SK-N-SH treated with all-trans-retinoic acid at 6 μM for 48 hours (cell line): Measurements from ENCODE around the gene HADH.

Experiments used
- ATAC-seq: fragments of 200-7000 bp; cut with Tn5 transposase; 3 replicates; pipeline ENCODE4 v1.9.1; 2020; ENCODE audit warnings: mild to moderate bottlenecking, moderate library complexity
- ARNTL ChIP-seq: fragments of 450-650 bp; formaldehyde crosslinking; IDR thresholded peaks from 2 replicates; pipeline ENCODE4 v1.5.0; 2020; ENCODE audit warnings: low read depth, mild to moderate bottlenecking, moderate library complexity, borderline replicate concordance
- BACH2 ChIP-seq: fragments of 250-450 bp; sonication (Bioruptor Pico); IDR thresholded peaks from 2 replicates; pipeline ENCODE4 v1.9.0; 2021; ENCODE audit warnings: mild to moderate bottlenecking, borderline replicate concordance
- CSDC2 ChIP-seq: fragments of 250-450 bp; sonication (Bioruptor Pico); IDR thresholded peaks from 2 replicates; pipeline ENCODE4 v1.5.0; 2020; ENCODE audit warnings: mild to moderate bottlenecking, moderate library complexity
- ESRRG ChIP-seq: fragments of 250-450 bp; sonication (Bioruptor Pico); IDR thresholded peaks from 2 replicates; pipeline ENCODE4 v1.6.1; 2021; ENCODE audit warnings: mild to moderate bottlenecking
- OSR1 ChIP-seq: fragments of 250-450 bp; sonication (Bioruptor Pico); IDR thresholded peaks from 2 replicates; pipeline ENCODE4 v1.8.0; 2022; ENCODE audit warnings: moderate library complexity, mild to moderate bottlenecking, inconsistent platforms
- PPARA ChIP-seq: fragments of 250-450 bp; sonication (Bioruptor Pico); IDR thresholded peaks from 2 replicates; pipeline ENCODE4 v1.5.0; 2020; ENCODE audit warnings: mild to moderate bottlenecking, borderline replicate concordance
- RARB ChIP-seq: fragments of 250-450 bp; sonication (Bioruptor Pico); IDR thresholded peaks from 2 replicates; pipeline ENCODE4 v1.8.0; 2021; ENCODE audit warnings: mild to moderate bottlenecking, moderate library complexity
- SNAI2 ChIP-seq: fragments of 250-450 bp; sonication (Bioruptor Pico); IDR thresholded peaks from 2 replicates; pipeline ENCODE4 v1.5.0; 2020; ENCODE audit warnings: mild to moderate bottlenecking, moderate library complexity
- TCF4 ChIP-seq: fragments of 250-450 bp; sonication (Bioruptor Pico); IDR thresholded peaks from 2 replicates; pipeline ENCODE4 v1.8.0; 2021; ENCODE audit warnings: mild to moderate bottlenecking, moderate library complexity, borderline replicate concordance
- TOX ChIP-seq: fragments of 250-450 bp; sonication (Bioruptor Pico); IDR thresholded peaks from 2 replicates; pipeline ENCODE4 v1.8.0; 2021; ENCODE audit warnings: mild to moderate bottlenecking, moderate library complexity, borderline replicate concordance
- ZC3H10 ChIP-seq: fragments of 250-450 bp; sonication (Bioruptor Pico); IDR thresholded peaks from 2 replicates; pipeline ENCODE4 v1.5.1; 2021; ENCODE audit warnings: mild to moderate bottlenecking, moderate library complexity
- ZFP3 ChIP-seq: fragments of 250-450 bp; sonication (Bioruptor Pico); IDR thresholded peaks from 2 replicates; pipeline ENCODE4 v1.5.0; 2020; ENCODE audit warnings: mild to moderate bottlenecking, moderate library complexity
- ZFP30 ChIP-seq: fragments of 450-650 bp; formaldehyde crosslinking; IDR thresholded peaks from 2 replicates; pipeline ENCODE4 v1.5.0; 2022; ENCODE audit warnings: mild to moderate bottlenecking, moderate library complexity
- ZNF565 ChIP-seq: fragments of 450-650 bp; formaldehyde crosslinking; conservative IDR thresholded peaks from 2 replicates; pipeline ENCODE4 v1.5.0; 2020; ENCODE audit warnings: low read depth, mild to moderate bottlenecking, moderate library complexity
- ZNF8 ChIP-seq: fragments of 450-650 bp; formaldehyde crosslinking; IDR thresholded peaks from 2 replicates; pipeline ENCODE4 v1.5.0; 2020; ENCODE audit warnings: mild to moderate bottlenecking, moderate library complexity
- TF ChIP-seq, protein P1 (sequence below): fragments of 250-450 bp; sonication (Bioruptor Pico); IDR thresholded peaks from 2 replicates; pipeline ENCODE4 v1.5.0; 2020; ENCODE audit warnings: mild to moderate bottlenecking, moderate library complexity
- TF ChIP-seq, protein P2 (sequence below): fragments of 250-450 bp; sonication (Bioruptor Pico); IDR thresholded peaks from 2 replicates; pipeline ENCODE4 v1.8.0; 2021; ENCODE audit warnings: low read depth, mild to moderate bottlenecking, moderate library complexity, borderline replicate concordance
- TF ChIP-seq, protein P3 (sequence below): fragments of 250-450 bp; sonication (Bioruptor Pico); IDR thresholded peaks from 2 replicates; pipeline ENCODE4 v1.8.0; 2020; ENCODE audit warnings: mild to moderate bottlenecking, moderate library complexity, borderline replicate concordance

The HADH gene

DNA sequence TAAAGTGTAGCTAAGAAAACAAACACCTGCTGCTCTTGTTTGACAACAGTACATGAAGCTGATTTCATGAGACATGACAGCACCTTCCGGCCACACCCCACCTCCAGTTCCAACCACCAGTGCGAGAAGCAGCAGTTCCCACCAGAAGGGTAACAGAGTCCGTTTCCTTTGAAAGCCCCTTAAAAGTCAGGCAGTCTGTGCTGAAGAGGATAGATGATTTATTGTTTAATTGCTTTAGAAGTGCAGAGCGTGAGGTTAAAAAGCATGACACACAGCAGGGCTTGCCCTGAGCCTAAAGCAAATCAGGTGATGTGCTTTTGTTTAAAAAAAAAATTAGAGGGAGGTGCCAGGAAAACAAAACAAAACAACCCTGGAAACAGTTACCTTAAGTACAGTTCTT lies 82.6 kb downstream of the HADH start (continued):
- TF ChIP-seq ZC3H10 (no peak), ZNF565 (no peak)

DNA sequence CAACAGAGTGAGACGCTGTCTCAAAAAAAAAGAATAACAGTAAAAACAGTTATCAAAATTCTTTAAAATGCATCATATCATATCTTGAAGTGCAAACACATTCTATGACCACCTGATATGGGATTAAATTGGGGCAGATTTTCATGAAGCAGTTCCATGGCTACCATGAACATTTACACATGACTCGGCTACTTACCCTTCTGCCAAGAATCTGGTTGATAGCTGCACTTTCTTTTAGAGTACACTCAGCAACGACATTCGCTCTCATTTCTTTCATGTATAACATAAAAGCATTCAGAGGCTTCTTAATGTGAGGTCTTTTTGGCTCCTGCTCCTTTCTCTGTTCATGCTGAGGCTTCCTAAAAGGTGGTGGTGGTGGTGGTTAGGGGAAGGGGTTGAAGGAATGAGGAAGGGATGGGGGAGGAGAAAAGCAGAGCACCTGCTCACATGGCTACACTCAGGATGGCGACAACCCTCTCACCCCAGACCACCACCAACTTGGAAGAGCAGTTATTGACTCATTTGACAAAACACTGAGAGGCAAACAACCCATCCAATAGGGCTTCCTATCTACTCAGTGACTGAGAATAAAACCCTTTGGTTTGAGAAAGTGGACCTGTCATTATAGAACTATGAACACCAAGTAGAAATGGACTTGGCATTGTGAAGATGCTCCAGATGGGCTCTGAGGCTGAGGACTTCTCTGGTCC lies 88.5 kb downstream of the HADH start:
- TF ChIP-seq, protein P1, sequence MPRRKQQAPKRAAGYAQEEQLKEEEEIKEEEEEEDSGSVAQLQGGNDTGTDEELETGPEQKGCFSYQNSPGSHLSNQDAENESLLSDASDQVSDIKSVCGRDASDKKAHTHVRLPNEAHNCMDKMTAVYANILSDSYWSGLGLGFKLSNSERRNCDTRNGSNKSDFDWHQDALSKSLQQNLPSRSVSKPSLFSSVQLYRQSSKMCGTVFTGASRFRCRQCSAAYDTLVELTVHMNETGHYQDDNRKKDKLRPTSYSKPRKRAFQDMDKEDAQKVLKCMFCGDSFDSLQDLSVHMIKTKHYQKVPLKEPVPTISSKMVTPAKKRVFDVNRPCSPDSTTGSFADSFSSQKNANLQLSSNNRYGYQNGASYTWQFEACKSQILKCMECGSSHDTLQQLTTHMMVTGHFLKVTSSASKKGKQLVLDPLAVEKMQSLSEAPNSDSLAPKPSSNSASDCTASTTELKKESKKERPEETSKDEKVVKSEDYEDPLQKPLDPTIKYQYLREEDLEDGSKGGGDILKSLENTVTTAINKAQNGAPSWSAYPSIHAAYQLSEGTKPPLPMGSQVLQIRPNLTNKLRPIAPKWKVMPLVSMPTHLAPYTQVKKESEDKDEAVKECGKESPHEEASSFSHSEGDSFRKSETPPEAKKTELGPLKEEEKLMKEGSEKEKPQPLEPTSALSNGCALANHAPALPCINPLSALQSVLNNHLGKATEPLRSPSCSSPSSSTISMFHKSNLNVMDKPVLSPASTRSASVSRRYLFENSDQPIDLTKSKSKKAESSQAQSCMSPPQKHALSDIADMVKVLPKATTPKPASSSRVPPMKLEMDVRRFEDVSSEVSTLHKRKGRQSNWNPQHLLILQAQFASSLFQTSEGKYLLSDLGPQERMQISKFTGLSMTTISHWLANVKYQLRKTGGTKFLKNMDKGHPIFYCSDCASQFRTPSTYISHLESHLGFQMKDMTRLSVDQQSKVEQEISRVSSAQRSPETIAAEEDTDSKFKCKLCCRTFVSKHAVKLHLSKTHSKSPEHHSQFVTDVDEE (CRISPR knock-in tag): no peak
- TF ChIP-seq ARNTL (no peak), ZC3H10 (no peak), PPARA (no peak), CSDC2 (CRISPR knock-in tag) (no peak), ZFP3 (CRISPR knock-in tag) (no peak), ZFP30 (CRISPR knock-in tag) (no peak), ESRRG (no peak)
- TF ChIP-seq, protein P2, sequence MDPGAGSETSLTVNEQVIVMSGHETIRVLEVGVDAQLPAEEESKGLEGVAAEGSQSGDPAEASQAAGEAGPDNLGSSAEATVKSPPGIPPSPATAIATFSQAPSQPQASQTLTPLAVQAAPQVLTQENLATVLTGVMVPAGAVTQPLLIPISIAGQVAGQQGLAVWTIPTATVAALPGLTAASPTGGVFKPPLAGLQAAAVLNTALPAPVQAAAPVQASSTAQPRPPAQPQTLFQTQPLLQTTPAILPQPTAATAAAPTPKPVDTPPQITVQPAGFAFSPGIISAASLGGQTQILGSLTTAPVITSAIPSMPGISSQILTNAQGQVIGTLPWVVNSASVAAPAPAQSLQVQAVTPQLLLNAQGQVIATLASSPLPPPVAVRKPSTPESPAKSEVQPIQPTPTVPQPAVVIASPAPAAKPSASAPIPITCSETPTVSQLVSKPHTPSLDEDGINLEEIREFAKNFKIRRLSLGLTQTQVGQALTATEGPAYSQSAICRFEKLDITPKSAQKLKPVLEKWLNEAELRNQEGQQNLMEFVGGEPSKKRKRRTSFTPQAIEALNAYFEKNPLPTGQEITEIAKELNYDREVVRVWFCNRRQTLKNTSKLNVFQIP (CRISPR knock-in tag): no peak
- no peak for ATAC-seq

DNA sequence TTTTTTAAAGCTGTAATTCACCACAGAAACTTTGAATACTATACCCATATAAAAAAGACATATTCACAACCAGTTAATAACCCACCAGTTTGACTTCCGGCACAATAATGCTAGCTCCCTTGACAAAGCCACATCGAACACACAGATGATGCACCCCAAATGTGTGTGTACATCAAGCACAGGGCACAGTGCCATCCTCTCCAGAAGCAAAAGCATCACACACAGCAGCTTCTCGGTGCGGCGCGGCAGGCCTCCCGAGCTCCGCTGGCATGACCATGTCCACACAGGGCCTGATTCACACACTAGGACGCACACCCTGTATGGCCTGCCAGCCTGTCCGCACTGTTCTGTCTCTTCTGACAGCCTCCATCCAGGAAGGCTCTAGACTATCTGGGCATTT lies 91.1 kb downstream of the HADH start:
- ATAC-seq: no peak
- TF ChIP-seq ESRRG (no peak), BACH2 (CRISPR knock-in tag) (no peak), CSDC2 (CRISPR knock-in tag) (no peak), ZFP30 (CRISPR knock-in tag) (no peak), OSR1 (CRISPR knock-in tag) (no peak), ZFP3 (CRISPR knock-in tag) (no peak), RARB (CRISPR knock-in tag) (no peak), ZC3H10 (no peak)
- TF ChIP-seq, protein P2 (CRISPR knock-in tag): no peak
- TF ChIP-seq, all 23 proteins: peak for 0

DNA sequence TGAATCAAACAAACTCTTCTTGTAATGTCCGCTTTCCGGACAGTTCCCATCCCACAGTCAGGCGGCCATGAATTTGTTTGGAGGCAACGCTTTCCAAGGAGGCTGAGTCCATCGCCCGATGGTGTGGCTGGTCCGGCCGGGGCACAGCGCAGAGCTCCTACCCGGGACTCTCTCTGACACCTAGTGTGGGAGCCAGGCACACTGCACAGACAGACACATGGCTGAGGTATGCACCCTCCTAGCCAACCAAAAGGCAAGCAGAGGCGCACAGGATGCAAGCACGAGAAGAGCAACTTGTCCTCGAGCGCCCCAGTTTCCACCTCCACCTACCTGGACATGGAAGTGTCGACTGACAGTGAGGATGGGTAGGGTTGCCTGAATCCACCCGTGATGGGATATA lies 91.6 kb downstream of the HADH start:
- ATAC-seq: no peak
- TF ChIP-seq SNAI2 (CRISPR knock-in tag) (no peak), ZFP30 (CRISPR knock-in tag) (no peak), ZC3H10 (no peak), ZNF8 (no peak), BACH2 (CRISPR knock-in tag) (no peak), TOX (CRISPR knock-in tag) (no peak), TCF4 (CRISPR knock-in tag) (no peak)
- TF ChIP-seq, protein P3, sequence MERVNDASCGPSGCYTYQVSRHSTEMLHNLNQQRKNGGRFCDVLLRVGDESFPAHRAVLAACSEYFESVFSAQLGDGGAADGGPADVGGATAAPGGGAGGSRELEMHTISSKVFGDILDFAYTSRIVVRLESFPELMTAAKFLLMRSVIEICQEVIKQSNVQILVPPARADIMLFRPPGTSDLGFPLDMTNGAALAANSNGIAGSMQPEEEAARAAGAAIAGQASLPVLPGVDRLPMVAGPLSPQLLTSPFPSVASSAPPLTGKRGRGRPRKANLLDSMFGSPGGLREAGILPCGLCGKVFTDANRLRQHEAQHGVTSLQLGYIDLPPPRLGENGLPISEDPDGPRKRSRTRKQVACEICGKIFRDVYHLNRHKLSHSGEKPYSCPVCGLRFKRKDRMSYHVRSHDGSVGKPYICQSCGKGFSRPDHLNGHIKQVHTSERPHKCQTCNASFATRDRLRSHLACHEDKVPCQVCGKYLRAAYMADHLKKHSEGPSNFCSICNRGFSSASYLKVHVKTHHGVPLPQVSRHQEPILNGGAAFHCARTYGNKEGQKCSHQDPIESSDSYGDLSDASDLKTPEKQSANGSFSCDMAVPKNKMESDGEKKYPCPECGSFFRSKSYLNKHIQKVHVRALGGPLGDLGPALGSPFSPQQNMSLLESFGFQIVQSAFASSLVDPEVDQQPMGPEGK: no peak
- TF ChIP-seq, protein P1 (CRISPR knock-in tag): no peak
